Spleen (tissue), 7 donors: ENCODE data around the gene SH2D4B.

Source experiments
- POLR2AphosphoS5 ChIP-seq, 3 donors: sonication (generic); formaldehyde crosslinking; IDR thresholded peaks; one replicate each; pipeline ENCODE4 v1.5.1; 2017; ENCODE audit warnings: antibody characterized with exemption in 3 of 3
- TF ChIP-seq, protein P1 (sequence below), 11 experiments: fragments of 200-600 bp in 7 of 11; fragments of 450-650 bp in 4 of 11; sonication (generic) in 4 of 11; IDR thresholded peaks in 8 of 11; conservative IDR thresholded peaks in 3 of 11; 1 replicate in 7 of 11; 2 replicates in 4 of 11; pipeline versions ENCODE4 v1.4.0 to v1.8.0; 2016 to 2021; ENCODE audit warnings: antibody characterized with exemption in 11 of 11, inconsistent platforms in 4 of 11, mild to moderate bottlenecking in 1 of 11
- donor health status: DM: no; HTN: no; CAD: no; lungs with moderate emphysema.
- donor health status: DM: no; HTN: no; CAD: no.
- donor health status: DM: no; HTN: no; CAD: no.

DNA sequence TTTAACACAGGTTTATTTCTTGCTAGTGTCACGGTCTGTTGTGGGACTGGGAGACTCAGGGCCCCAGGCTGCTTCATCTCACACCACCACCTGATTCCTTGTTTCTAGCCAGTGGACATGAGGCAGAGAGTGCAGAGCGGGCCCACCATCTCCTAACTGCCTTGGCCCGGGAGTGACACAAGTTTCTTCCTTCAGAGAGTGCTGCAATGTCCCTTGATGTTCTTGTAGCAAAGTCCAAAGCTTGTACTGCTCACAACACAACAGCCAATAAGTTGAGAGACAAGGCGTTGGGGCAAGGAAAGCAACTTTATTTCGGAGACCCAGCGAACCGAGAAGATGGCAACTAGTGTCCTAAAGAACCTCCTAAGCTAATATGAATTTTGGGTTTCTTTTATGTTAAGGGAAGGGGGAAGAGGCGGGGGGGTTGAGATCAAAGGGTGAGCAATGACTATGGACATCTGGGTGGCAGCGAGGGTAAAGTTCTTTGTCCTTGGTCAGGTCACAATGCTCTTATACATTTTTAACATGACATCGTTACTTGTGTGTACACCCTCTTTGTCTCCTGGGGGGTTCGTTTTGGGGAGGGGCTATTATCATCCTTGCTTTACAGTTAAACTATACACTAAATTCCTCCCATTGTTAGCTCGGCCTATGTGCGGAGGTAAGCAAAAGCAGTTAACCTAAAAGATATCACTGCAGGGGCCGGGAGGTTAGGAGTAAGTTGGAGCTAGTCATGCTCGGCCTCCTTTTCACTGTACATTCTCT lies 31.6 kb downstream of the SH2D4B start:
- TF ChIP-seq, protein P1, sequence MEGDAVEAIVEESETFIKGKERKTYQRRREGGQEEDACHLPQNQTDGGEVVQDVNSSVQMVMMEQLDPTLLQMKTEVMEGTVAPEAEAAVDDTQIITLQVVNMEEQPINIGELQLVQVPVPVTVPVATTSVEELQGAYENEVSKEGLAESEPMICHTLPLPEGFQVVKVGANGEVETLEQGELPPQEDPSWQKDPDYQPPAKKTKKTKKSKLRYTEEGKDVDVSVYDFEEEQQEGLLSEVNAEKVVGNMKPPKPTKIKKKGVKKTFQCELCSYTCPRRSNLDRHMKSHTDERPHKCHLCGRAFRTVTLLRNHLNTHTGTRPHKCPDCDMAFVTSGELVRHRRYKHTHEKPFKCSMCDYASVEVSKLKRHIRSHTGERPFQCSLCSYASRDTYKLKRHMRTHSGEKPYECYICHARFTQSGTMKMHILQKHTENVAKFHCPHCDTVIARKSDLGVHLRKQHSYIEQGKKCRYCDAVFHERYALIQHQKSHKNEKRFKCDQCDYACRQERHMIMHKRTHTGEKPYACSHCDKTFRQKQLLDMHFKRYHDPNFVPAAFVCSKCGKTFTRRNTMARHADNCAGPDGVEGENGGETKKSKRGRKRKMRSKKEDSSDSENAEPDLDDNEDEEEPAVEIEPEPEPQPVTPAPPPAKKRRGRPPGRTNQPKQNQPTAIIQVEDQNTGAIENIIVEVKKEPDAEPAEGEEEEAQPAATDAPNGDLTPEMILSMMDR (IDR thresholded peaks at IDR 0.05 in 8 of 11, conservative IDR thresholded peaks at IDR 0.05 in 3 of 11): no peak
- TF ChIP-seq POLR2AphosphoS5 (IDR thresholded peaks at IDR 0.05): no peak
